Stimulated activated memory B cell treated with anti-CD40 and anti-IgM and Interleukin-4, amounts not matched to agents 10 μg/mL and 1 μg/mL and 100 μg/mL, for 72 hours (primary cell): ENCODE results near the gene PRC1.

Experiments
- ATAC-seq: fragments of 150-1000 bp; cut with Tn5 transposase; 2 replicates; pipeline ENCODE4 v1.10.0; 2021
- H3K27ac Mint-ChIP-seq: one replicate; pipeline ENCODE4 v1.8.0; 2022; ENCODE audit warnings: mild to moderate bottlenecking, mixed read lengths
- H3K27me3 Mint-ChIP-seq: one replicate; pipeline ENCODE4 v1.8.0; 2022; ENCODE audit warnings: mixed read lengths
- H3K36me3 Mint-ChIP-seq: one replicate; pipeline ENCODE4 v1.8.0; 2022; ENCODE audit warnings: mixed read lengths
- H3K4me1 Mint-ChIP-seq: one replicate; pipeline ENCODE4 v1.8.0; 2022; ENCODE audit warnings: mixed read lengths
- H3K4me3 Mint-ChIP-seq: one replicate; pipeline ENCODE4 v1.8.0; 2022; ENCODE audit warnings: mild to moderate bottlenecking, moderate library complexity, mixed read lengths
- H3K9me3 Mint-ChIP-seq: one replicate; pipeline ENCODE4 v1.8.0; 2022; ENCODE audit warnings: mixed read lengths

The PRC1 gene

DNA sequence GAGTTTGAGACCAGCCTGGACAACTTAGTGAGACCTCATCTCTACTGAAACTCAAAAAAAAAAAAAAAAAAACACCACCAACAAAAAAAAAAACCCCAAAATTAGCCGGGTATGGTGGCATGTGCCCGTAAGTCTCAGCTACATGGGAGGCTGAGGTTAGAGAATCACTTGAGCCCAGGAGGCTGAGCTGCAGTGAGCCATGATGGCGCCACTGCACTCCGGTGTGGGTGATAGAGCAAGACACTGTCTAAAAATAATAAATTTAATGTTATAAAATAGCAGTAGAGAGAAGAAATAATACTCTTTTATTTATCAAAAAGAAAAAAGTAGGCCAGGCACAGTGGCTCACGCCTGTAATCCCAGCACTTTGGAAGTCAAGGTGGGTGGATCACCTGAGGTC is 22.2 kb downstream of the PRC1 start:
- Mint-ChIP-seq H3K4me1 (no peaks in the 10 kb centered on the region), H3K27ac (no peak overlapping the region), H3K36me3 (peaks cover 19% of the 10 kb centered on the region), H3K27me3 (no peaks in the 10 kb centered on the region), H3K9me3 (no peaks in the 10 kb centered on the region), H3K4me3 (no peak overlapping the region)
- ATAC-seq: no peak

DNA sequence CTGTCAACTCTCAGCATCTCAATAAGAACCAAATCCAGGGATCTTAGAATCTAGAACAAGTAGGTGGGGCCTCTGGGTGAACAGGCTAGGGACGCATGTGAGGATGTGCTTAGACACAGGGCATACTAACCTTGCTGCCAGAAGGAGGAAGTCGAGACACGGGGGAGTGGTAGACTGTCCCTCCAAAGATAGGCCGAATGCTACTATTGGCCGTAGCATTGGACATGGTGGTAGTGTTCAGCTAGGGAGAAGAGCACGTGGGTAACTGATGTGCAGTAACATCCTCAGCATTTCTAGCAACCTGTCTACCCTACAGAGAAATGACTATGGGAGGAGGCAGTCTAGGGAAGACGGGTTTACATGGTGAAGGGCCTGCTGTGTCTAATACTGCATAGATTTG is 24.1 kb downstream of the PRC1 start:
- no peaks in the 10 kb centered on the region for H3K9me3 Mint-ChIP-seq
- H3K4me3 Mint-ChIP-seq: no peak overlapping the region
- ATAC-seq: no peak
- no peaks in the 10 kb centered on the region for H3K4me1 Mint-ChIP-seq
- peaks cover 22% of the 10 kb centered on the region for H3K36me3 Mint-ChIP-seq
- no peak overlapping the region for H3K27ac Mint-ChIP-seq
- no peaks in the 10 kb centered on the region for H3K27me3 Mint-ChIP-seq

DNA sequence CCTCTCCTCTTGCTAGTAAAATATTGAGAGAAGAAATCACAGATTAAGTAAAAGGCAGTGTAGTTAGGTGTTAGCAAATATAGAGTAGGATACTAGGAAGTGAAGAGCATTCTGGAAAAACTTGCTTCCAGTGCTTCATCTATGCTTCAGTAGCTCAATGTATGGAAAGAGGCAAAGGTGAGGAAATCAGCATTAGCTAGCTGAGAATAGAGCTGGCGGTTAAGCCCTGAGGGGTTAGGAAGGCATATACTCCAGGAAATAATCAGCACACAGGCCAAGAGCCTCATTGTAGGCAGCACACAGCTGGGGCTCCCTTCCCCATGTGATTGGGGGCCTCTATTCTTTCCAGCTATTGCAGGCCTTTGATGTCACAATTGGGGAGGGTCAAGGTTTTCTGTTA is 25.9 kb downstream of the PRC1 start:
- no peaks in the 10 kb centered on the region for H3K4me1 Mint-ChIP-seq
- H3K27ac Mint-ChIP-seq: no peak overlapping the region
- no peak overlapping the region for H3K4me3 Mint-ChIP-seq
- H3K9me3 Mint-ChIP-seq: no peaks in the 10 kb centered on the region
- H3K36me3 Mint-ChIP-seq: peaks cover 13% of the 10 kb centered on the region
- ATAC-seq: no peak
- no peaks in the 10 kb centered on the region for H3K27me3 Mint-ChIP-seq

DNA sequence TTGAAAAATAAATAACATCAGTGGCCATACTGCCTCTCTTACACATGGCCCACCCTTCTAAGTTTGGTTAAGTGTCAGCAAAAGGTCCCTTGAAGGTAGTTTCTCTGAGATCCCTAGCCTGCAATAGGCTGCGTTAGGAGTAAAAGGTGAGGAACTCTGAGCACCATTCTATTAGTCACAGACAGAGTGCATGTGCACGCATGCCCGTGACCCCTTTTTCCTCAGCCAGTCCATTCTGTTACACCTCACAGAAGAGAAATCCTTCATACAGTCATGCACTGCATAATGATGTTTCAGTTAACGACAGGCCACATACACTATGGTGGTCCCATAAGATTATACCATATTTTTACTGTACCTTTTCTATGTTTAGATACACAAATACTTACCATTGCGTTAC is 27.1 kb downstream of the PRC1 start:
- Mint-ChIP-seq H3K4me1 (no peaks in the 10 kb centered on the region), H3K36me3 (peaks cover 20% of the 10 kb centered on the region), H3K27me3 (no peaks in the 10 kb centered on the region)

GRCh38 chr15:90966262-90966661 is 28.1 kb downstream of the PRC1 start:
- H3K4me3 Mint-ChIP-seq: no peak overlapping the region
- H3K4me1 Mint-ChIP-seq: no peaks in the 10 kb centered on the region
- ATAC-seq: no peak
- no peak overlapping the region for H3K27ac Mint-ChIP-seq
- H3K9me3 Mint-ChIP-seq: no peaks in the 10 kb centered on the region
- no peaks in the 10 kb centered on the region for H3K27me3 Mint-ChIP-seq
- H3K36me3 Mint-ChIP-seq: peaks cover 30% of the 10 kb centered on the region

More for the DNA sequence above, 27.1 kb downstream of the PRC1 start:
- Mint-ChIP-seq H3K27ac (no peak overlapping the region), H3K4me3 (no peak overlapping the region), H3K9me3 (no peaks in the 10 kb centered on the region)
- no peak for ATAC-seq

- no peak for ATAC-seq
- Mint-ChIP-seq H3K27me3 (no peaks in the 10 kb centered on the region), H3K36me3 (peaks cover 45% of the 10 kb centered on the region), H3K4me3 (no peak overlapping the region), H3K9me3 (no peaks in the 10 kb centered on the region), H3K27ac (no peak overlapping the region), H3K4me1 (peaks cover 5% of the 10 kb centered on the region)
Measured at GRCh38 chr15:90962021-90962420, 32.3 kb downstream of the PRC1 start.

DNA sequence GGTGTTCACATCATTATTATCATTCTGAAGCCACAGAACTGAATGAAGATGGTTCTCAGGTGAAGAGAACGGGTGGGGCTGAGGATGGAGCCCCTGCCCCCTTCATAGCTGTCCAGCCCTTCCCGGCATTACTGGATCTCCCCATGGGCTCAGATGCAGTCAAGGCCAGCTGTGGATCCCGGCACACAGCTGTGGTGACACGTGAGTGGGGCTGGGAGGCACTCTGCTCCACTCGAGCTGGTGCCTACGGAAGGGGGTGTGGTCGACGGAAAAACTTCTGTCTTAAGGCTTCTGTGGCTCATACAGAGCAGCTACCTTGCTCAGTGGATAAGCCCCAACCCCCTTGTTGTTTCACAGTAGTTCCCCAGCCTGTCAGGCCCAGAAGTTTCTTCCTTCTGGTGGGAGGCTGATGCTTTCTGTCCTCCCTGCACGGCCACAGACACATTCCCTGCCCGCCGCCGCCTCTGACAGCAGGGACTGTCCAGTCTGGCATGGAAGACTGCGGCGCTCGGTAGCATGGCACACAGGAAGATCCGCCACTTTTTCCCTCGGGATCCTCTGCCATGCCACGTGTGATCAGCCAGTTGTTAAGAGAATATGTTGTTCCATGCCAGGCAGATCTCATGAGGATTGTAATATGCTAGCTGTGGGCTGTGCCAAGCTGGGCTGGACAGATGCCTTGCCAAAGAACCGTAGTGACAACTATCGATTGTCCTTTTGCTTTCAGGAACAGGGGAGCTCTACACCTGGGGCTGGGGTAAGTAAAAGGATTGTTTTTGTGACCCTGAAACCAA is 33.8 kb downstream of the PRC1 start:
- no peaks in the 10 kb centered on the region for H3K27me3 Mint-ChIP-seq
- H3K4me1 Mint-ChIP-seq: peaks cover 11% of the 10 kb centered on the region
- H3K4me3 Mint-ChIP-seq: no peak overlapping the region
- H3K36me3 Mint-ChIP-seq: peaks cover 37% of the 10 kb centered on the region
- ATAC-seq: no peak
- H3K27ac Mint-ChIP-seq: no peak overlapping the region
- no peaks in the 10 kb centered on the region for H3K9me3 Mint-ChIP-seq

DNA sequence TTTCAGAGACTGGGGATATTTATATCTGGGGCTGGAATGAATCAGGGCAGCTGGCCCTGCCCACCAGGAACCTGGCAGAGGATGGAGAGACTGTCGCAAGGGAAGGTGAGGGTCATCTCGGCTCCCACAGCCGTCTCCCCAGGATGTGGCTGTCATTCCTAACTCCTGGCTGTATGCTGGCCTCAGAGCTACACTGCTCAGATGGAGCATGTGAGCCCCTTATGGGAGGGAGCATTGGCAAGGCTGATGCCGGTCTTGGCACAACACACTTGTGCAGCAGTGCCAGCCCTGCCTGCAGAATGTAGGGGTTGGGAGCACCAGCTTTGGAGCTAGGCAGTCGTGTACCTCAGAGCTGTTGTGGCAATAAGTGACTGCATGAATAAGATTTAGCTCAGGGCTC is 34.4 kb downstream of the PRC1 start:
- no peak overlapping the region for H3K4me3 Mint-ChIP-seq
- peaks cover 37% of the 10 kb centered on the region for H3K36me3 Mint-ChIP-seq
- ATAC-seq: no peak
- no peaks in the 10 kb centered on the region for H3K9me3 Mint-ChIP-seq
- H3K27ac Mint-ChIP-seq: no peak overlapping the region
- no peaks in the 10 kb centered on the region for H3K27me3 Mint-ChIP-seq
- H3K4me1 Mint-ChIP-seq: peaks cover 17% of the 10 kb centered on the region

- no peaks in the 10 kb centered on the region for H3K27me3 Mint-ChIP-seq
- H3K36me3 Mint-ChIP-seq: peaks cover 37% of the 10 kb centered on the region
- H3K4me1 Mint-ChIP-seq: peaks cover 24% of the 10 kb centered on the region
- H3K9me3 Mint-ChIP-seq: no peaks in the 10 kb centered on the region
- H3K27ac Mint-ChIP-seq: no peak overlapping the region
- no peak overlapping the region for H3K4me3 Mint-ChIP-seq
- no peak for ATAC-seq
Measured at GRCh38 chr15:90959028-90959595, 35.2 kb downstream of the PRC1 start.

GRCh38 chr15:90957791-90958190 is 36.5 kb downstream of the PRC1 start:
- Mint-ChIP-seq H3K9me3 (no peaks in the 10 kb centered on the region), H3K4me3 (peak overlapping the region; percentile 66), H3K27ac (no peak overlapping the region), H3K36me3 (peaks cover 38% of the 10 kb centered on the region), H3K4me1 (peaks cover 25% of the 10 kb centered on the region), H3K27me3 (no peaks in the 10 kb centered on the region)
- no peak for ATAC-seq

- H3K36me3 Mint-ChIP-seq: peaks cover 40% of the 10 kb centered on the region
- ATAC-seq: no peak
- peaks cover 25% of the 10 kb centered on the region for H3K4me1 Mint-ChIP-seq
- H3K9me3 Mint-ChIP-seq: no peaks in the 10 kb centered on the region
- peak overlapping the region; percentile 66 for H3K4me3 Mint-ChIP-seq
- H3K27me3 Mint-ChIP-seq: no peaks in the 10 kb centered on the region
- no peak overlapping the region for H3K27ac Mint-ChIP-seq
Measured at GRCh38 chr15:90957031-90957790, 37.1 kb downstream of the PRC1 start.

- Mint-ChIP-seq H3K9me3 (no peaks in the 10 kb centered on the region), H3K36me3 (peaks cover 40% of the 10 kb centered on the region), H3K27ac (no peak overlapping the region), H3K4me1 (peaks cover 25% of the 10 kb centered on the region), H3K4me3 (peak overlapping the region; percentile 61), H3K27me3 (no peaks in the 10 kb centered on the region)
- peak; percentile 44 for ATAC-seq
Measured at GRCh38 chr15:90956274-90957030, 37.9 kb downstream of the PRC1 start.

DNA sequence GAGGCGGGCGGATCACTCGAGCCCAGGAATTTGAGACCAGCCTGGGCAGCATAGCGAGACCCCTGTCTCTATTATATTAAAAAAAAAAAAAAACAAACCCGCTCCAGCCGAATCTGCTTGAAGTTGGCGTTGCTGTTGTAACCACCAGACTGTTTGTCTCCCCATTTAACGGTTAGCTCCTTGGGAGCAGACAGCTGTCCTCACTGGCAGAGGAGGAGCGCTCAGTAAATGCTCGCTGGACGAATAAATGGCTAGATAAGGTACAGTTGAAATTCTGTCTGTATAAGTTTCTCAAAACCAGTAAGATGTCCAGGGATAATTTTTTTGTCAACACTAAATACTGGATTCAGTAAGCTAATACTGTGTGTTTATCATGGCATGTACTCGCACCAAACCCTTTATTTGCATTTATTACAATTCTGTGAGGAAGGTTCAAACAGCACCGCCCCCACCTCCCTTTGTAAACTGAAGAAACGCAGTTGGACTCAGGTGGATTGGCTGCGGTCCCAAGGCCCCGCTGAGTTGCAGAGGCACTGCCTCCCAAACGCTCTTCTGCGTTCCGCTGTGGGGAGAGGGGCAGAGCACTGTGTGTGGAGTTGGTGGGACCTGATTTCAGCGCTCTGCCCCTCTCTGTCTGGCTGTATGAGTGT is 38.6 kb downstream of the PRC1 start:
- Mint-ChIP-seq H3K9me3 (no peaks in the 10 kb centered on the region), H3K36me3 (peaks cover 37% of the 10 kb centered on the region), H3K27ac (peak overlapping the region; percentile 97), H3K27me3 (no peaks in the 10 kb centered on the region), H3K4me3 (peak overlapping the region; percentile 89), H3K4me1 (peaks cover 25% of the 10 kb centered on the region)
- no peak for ATAC-seq

- peaks cover 25% of the 10 kb centered on the region for H3K4me1 Mint-ChIP-seq
- peak; percentile 97 for ATAC-seq
- no peaks in the 10 kb centered on the region for H3K9me3 Mint-ChIP-seq
- H3K36me3 Mint-ChIP-seq: peaks cover 34% of the 10 kb centered on the region
- H3K27me3 Mint-ChIP-seq: no peaks in the 10 kb centered on the region
- H3K27ac Mint-ChIP-seq: peak within 1 kb of the TSS; percentile 97
- H3K4me3 Mint-ChIP-seq: peak within 1 kb of the TSS; percentile 89
Measured at GRCh38 chr15:90954712-90955623, 39.4 kb downstream of the PRC1 start, which contains the start of gene RCCD1. TSS of gene RCCD1 (plus strand) at chr15:90954884. CDS start at chr15:90956735, 1,851 bp downstream.
